Activated gamma-delta T cell treated with anti-CD3 and anti-CD28 coated beads, Interleukin-2, amount 50 U/mL, for 16 hours (primary cell): ENCODE measurements around the gene NCKAP5L.
A peak's percentile ranks its signal among the peaks of the same experiment; 100 is the strongest.
"Not testable (repeated sequence)": the region's sequence is repeated elsewhere in the genome, so short reads cannot be mapped to it uniquely, and the experiment has no call there.

Experiments used
- DNase-seq: peaks from one replicate; pipeline ENCODE4 v3.0.0-alpha.2; 2020; ENCODE audit warnings: low read depth

NCKAP5L gene

GRCh38 chr12:49864798-49865090 lies 36.5 kb upstream of the NCKAP5L start:
- no peak for DNase-seq

- no peak for DNase-seq
Measured at GRCh38 chr12:49863946-49864797, 36.0 kb upstream of the NCKAP5L start.

- not testable (repeated sequence) for DNase-seq
Measured at GRCh38 chr12:49860921-49861320, 32.7 kb upstream of the NCKAP5L start.

GRCh38 chr12:49855890-49856289 lies 27.7 kb upstream of the NCKAP5L start:
- DNase-seq, result not testable (repeated sequence)

- no peak for DNase-seq
Measured at GRCh38 chr12:49854976-49855375, 26.8 kb upstream of the NCKAP5L start.

GRCh38 chr12:49853671-49854070 lies 25.5 kb upstream of the NCKAP5L start:
- no peak for DNase-seq

GRCh38 chr12:49847161-49847560 lies 18.9 kb upstream of the NCKAP5L start:
- no peak for DNase-seq

GRCh38 chr12:49846032-49846431 lies 17.8 kb upstream of the NCKAP5L start:
- no peak for DNase-seq

GRCh38 chr12:49843876-49844437 lies 15.7 kb upstream of the NCKAP5L start:
- DNase-seq, result no peak

- no peak for DNase-seq
Measured at GRCh38 chr12:49843411-49843810, 15.2 kb upstream of the NCKAP5L start.

- peak; percentile 87 for DNase-seq
Measured at GRCh38 chr12:49842519-49843352, 14.5 kb upstream of the NCKAP5L start, which contains the start of gene BCDIN3D. Gene BCDIN3D (minus strand): TSS chr12:49843106. CDS start chr12:49843087, 19 bp downstream.

- no peak for DNase-seq
Measured at GRCh38 chr12:49838973-49839633, 10.9 kb upstream of the NCKAP5L start.

GRCh38 chr12:49832836-49833421 lies 4.7 kb upstream of the NCKAP5L start:
- no peak for DNase-seq

GRCh38 chr12:49831717-49832116 lies 3.5 kb upstream of the NCKAP5L start:
- DNase-seq, result no peak

- peak; percentile 21 for DNase-seq
Measured at GRCh38 chr12:49827401-49828099, 663 bp downstream of the NCKAP5L start.

- no peak for DNase-seq
Measured at GRCh38 chr12:49827051-49827400, 1.2 kb downstream of the NCKAP5L start.

GRCh38 chr12:49825971-49826421 lies 2.2 kb downstream of the NCKAP5L start:
- DNase-seq, result no peak

GRCh38 chr12:49825360-49825970 lies 2.7 kb downstream of the NCKAP5L start:
- DNase-seq, result no peak

GRCh38 chr12:49824895-49825294 lies 3.3 kb downstream of the NCKAP5L start:
- no peak for DNase-seq

GRCh38 chr12:49824416-49824815 lies 3.8 kb downstream of the NCKAP5L start:
- DNase-seq, result no peak

GRCh38 chr12:49823951-49824350 lies 4.3 kb downstream of the NCKAP5L start:
- no peak for DNase-seq
